ENCODE measurements around the gene ST6GALNAC3. TPM values are rescaled to one million over a fixed set of nuclear protein-coding genes. Genes with fewer than 3 reads are reported as not detected.

Gene ST6GALNAC3
- polyA plus RNA-seq, 1 donor (not counting 4 experiments of a cell fraction or from before 2014, with no cell fraction given), result 0.08 TPM

DNA sequence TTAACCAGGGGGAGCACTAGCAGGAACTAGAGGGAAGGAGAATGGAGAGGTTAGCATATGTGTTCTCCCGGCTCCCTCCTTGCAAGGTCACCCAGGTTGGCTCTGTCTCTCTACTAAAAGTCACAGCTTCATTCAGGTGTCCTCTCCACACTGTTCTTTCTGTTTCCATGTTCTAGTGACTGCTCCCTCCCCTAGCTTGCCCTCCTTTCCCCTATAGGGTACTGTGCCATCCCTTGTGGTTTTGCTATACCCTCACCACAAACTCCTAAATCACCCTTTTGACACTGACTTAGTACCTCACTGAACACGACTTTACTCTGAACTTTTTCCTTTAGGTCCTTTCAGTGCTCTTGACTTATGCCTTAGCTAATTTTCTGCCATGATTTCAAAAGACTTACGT is 389.3 kb downstream of the ST6GALNAC3 start:
- Histone ChIP-seq H3K9me3 (ENCODE audit: control insufficient read depth, low read depth, low read length) (no peaks in the 10 kb centered on the region), H3K4me3 (ENCODE audit: control insufficient read depth in 2 of 3, extremely low read depth in 1 of 3, insufficient read depth in 2 of 3, low read depth in 1 of 3, low read length in 3 of 3) (no peak overlapping the region), H4K20me1 (ENCODE audit: control insufficient read depth, extremely low read depth, insufficient read depth, low read length) (no peaks in the 10 kb centered on the region), H3K9me1 (ENCODE audit: control insufficient read depth, extremely low read depth, insufficient read depth, low read length) (no peaks in the 10 kb centered on the region), H3K36me3 (ENCODE audit: control insufficient read depth in 2 of 2, extremely low read depth in 1 of 2, insufficient read depth in 2 of 2, low read length in 2 of 2) (no peaks in the 10 kb centered on the region), H3K4me2 (ENCODE audit: control insufficient read depth, extremely low read depth, insufficient read depth, low read depth, low read length) (no peak overlapping the region), H3K9ac (ENCODE audit: control insufficient read depth, extremely low read depth, insufficient read depth, low read length) (no peak overlapping the region), H3K27ac (ENCODE audit: control insufficient read depth, insufficient read depth, low read length) (no peak overlapping the region), H3K79me2 (ENCODE audit: control insufficient read depth, insufficient read depth, low read length) (no peaks in the 10 kb centered on the region), H2AFZ (ENCODE audit: control insufficient read depth, low read length) (no peak overlapping the region), H3K27me3 (ENCODE audit: control insufficient read depth, extremely low read depth, insufficient read depth, low read length) (no peaks in the 10 kb centered on the region), H3K4me1 (ENCODE audit: control insufficient read depth, extremely low read depth, insufficient read depth, low read length) (no peaks in the 10 kb centered on the region)
- dilution Hi-C loops (cut with MboI; ENCODE audit: extremely low pct_ligation_motif_present, low sequenced_read_pairs), result no loop called here
- TF ChIP-seq, protein P1, sequence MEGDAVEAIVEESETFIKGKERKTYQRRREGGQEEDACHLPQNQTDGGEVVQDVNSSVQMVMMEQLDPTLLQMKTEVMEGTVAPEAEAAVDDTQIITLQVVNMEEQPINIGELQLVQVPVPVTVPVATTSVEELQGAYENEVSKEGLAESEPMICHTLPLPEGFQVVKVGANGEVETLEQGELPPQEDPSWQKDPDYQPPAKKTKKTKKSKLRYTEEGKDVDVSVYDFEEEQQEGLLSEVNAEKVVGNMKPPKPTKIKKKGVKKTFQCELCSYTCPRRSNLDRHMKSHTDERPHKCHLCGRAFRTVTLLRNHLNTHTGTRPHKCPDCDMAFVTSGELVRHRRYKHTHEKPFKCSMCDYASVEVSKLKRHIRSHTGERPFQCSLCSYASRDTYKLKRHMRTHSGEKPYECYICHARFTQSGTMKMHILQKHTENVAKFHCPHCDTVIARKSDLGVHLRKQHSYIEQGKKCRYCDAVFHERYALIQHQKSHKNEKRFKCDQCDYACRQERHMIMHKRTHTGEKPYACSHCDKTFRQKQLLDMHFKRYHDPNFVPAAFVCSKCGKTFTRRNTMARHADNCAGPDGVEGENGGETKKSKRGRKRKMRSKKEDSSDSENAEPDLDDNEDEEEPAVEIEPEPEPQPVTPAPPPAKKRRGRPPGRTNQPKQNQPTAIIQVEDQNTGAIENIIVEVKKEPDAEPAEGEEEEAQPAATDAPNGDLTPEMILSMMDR (optimal IDR thresholded peaks at IDR 0.05 in 1 of 3, IDR thresholded peaks at IDR 0.05 in 1 of 3, conservative IDR thresholded peaks at IDR 0.05 in 1 of 3; ENCODE audit: extremely low read depth in 1 of 3, insufficient read depth in 2 of 3, low read length in 3 of 3), result no peak
- TF ChIP-seq EZH2 (IDR thresholded peaks at IDR 0.05; ENCODE audit: low read length), result no peak
- FAIRE-seq (no peak), DNase-seq (ENCODE audit: low read depth, low spot score) (no peak)

DNA sequence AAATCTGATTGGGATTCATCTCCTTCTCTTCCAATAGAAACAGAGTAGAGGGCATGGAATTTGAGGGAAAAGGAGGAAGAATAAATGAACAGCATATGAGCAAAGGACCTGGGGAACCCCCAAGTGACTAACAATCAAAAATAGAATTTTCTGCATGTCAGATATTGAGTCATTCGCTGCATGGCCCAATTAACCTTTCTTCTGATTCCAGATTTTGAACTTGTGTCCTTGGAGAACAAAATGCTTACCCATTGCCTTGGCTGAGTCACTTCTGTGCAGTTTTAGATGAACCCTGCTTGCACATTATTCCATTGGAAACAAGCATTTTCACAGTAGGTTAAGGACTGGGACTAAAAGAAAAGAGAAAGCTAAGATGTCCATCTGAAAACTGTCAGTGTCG is 390.5 kb downstream of the ST6GALNAC3 start:
- no peak overlapping the region for H3K4me3 ChIP-seq (ENCODE audit: control insufficient read depth in 2 of 3, extremely low read depth in 1 of 3, insufficient read depth in 2 of 3, low read depth in 1 of 3, low read length in 3 of 3)
- H3K9ac ChIP-seq (ENCODE audit: control insufficient read depth, extremely low read depth, insufficient read depth, low read length), result no peak overlapping the region
- no peak overlapping the region for H3K27ac ChIP-seq (ENCODE audit: control insufficient read depth, insufficient read depth, low read length)
- no peaks in the 10 kb centered on the region for H3K27me3 ChIP-seq (ENCODE audit: control insufficient read depth, extremely low read depth, insufficient read depth, low read length)
- H3K79me2 ChIP-seq (ENCODE audit: control insufficient read depth, insufficient read depth, low read length), result no peaks in the 10 kb centered on the region
- H3K36me3 ChIP-seq (ENCODE audit: control insufficient read depth in 2 of 2, extremely low read depth in 1 of 2, insufficient read depth in 2 of 2, low read length in 2 of 2), result no peaks in the 10 kb centered on the region
- TF ChIP-seq EZH2 (IDR thresholded peaks at IDR 0.05; ENCODE audit: low read length), result no peak
- TF ChIP-seq, protein P1 (optimal IDR thresholded peaks at IDR 0.05 in 1 of 3, IDR thresholded peaks at IDR 0.05 in 1 of 3, conservative IDR thresholded peaks at IDR 0.05 in 1 of 3; ENCODE audit: extremely low read depth in 1 of 3, insufficient read depth in 2 of 3, low read length in 3 of 3), result no peak
- H2AFZ ChIP-seq (ENCODE audit: control insufficient read depth, low read length), result no peak overlapping the region
- H3K9me3 ChIP-seq (ENCODE audit: control insufficient read depth, low read depth, low read length), result no peaks in the 10 kb centered on the region
- H3K4me1 ChIP-seq (ENCODE audit: control insufficient read depth, extremely low read depth, insufficient read depth, low read length), result no peaks in the 10 kb centered on the region
- DNase-seq (ENCODE audit: low read depth, low spot score) (no peak), FAIRE-seq (no peak)
- no peaks in the 10 kb centered on the region for H3K9me1 ChIP-seq (ENCODE audit: control insufficient read depth, extremely low read depth, insufficient read depth, low read length)
- no peaks in the 10 kb centered on the region for H4K20me1 ChIP-seq (ENCODE audit: control insufficient read depth, extremely low read depth, insufficient read depth, low read length)
- dilution Hi-C loops (cut with MboI; ENCODE audit: extremely low pct_ligation_motif_present, low sequenced_read_pairs), result no loop called here
- no peak overlapping the region for H3K4me2 ChIP-seq (ENCODE audit: control insufficient read depth, extremely low read depth, insufficient read depth, low read depth, low read length)

All from keratinocyte (primary cell).